Measurements from ENCODE around the gene NTSR1.

Gene NTSR1

GRCh38 chr20:62778058-62778457, 69.4 kb downstream of the NTSR1 start:
- H2BK120ac ChIP-seq (ENCODE audit: low read depth, low read length): no peak overlapping the region
- H3K4me2 ChIP-seq (ENCODE audit: low read length): no peak overlapping the region
- H3K4me3 ChIP-seq (ENCODE audit: low read length): no peak overlapping the region
- H4K5ac ChIP-seq (ENCODE audit: low read length): no peak overlapping the region
- H3K18ac ChIP-seq (ENCODE audit: low read length): no peak overlapping the region
- no peak overlapping the region for H2BK15ac ChIP-seq (replicated peaks; ENCODE audit: low read depth)
- no peaks in the 10 kb centered on the region for H3K79me1 ChIP-seq (ENCODE audit: low read length)
- H3K9ac ChIP-seq (ENCODE audit: low read length): no peak overlapping the region
- WGBS (ENCODE audit: extremely low coverage, insufficient coverage, low lambda C conversion rate): no CpG with 5 or more reads among the region's 9 CpGs
- no peak overlapping the region for H2AK5ac ChIP-seq (ENCODE audit: low read length)
- H3K36me3 ChIP-seq (ENCODE audit: control insufficient read depth, insufficient read depth, low read length): no peaks in the 10 kb centered on the region
- H3K4me1 ChIP-seq (ENCODE audit: control insufficient read depth, low read depth, low read length): peaks cover 2% of the 10 kb centered on the region
- H3K23ac ChIP-seq (ENCODE audit: low read length): no peak overlapping the region
- no peak overlapping the region for H3K27ac ChIP-seq (ENCODE audit: low read depth, low read length)
- no peak overlapping the region for H4K8ac ChIP-seq (ENCODE audit: low read depth, low read length)
- no peak overlapping the region for H3K4ac ChIP-seq (ENCODE audit: low read depth, low read length)
- no peaks in the 10 kb centered on the region for H3K27me3 ChIP-seq (ENCODE audit: insufficient read depth, low read length, poor library complexity)
- no peak for DNase-seq
- H3K56ac ChIP-seq (ENCODE audit: low read length): no peak overlapping the region
- H2BK5ac ChIP-seq (ENCODE audit: low read length): no peak overlapping the region
- H3K79me2 ChIP-seq (ENCODE audit: control insufficient read depth, insufficient read depth, low read length): no peaks in the 10 kb centered on the region

DNA sequence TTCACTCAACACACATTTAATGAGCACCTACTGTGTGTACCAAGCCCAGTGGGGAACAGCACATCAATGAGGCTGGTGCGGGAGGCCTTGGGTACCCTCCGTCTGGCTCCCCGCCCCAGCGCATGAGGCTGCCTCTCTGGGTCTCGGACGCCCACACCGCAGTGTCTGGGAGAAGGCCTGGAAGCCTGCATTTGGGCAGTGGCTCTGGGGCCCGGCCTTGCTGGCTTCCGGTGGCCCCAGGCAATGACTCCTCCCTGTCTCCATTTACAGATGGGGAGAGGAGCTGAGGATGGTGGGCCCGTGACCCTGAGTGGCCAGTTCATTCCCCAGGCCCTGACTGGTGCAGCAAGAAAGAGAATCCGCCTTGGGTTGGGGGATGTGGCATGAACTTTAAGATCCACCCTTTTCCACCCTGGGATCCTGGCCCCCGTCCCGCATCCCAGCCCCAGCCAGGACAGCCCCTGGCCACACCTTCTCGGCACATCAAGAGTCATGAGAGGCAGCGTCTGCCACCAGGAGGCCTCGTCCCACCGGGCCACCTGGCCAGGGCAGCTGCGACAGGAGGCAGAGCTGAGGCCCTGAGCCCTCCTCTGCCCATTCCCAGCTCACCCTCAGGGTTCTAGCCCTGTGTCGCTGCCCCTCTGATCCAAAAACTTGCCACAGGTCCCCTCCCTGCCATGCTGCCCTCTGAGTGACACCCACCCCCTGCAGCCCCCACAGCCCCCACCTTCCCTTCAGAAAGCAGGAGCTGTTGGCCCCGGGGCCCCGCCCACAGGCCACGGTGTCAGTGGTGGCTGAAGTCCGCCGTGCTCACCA, 70.2 kb downstream of the NTSR1 start:
- Histone ChIP-seq H3K79me2 (ENCODE audit: control insufficient read depth, insufficient read depth, low read length) (no peaks in the 10 kb centered on the region), H3K4me2 (ENCODE audit: low read length) (no peak overlapping the region), H3K4me1 (ENCODE audit: control insufficient read depth, low read depth, low read length) (peaks cover 2% of the 10 kb centered on the region), H3K4ac (ENCODE audit: low read depth, low read length) (no peak overlapping the region), H4K5ac (ENCODE audit: low read length) (no peak overlapping the region), H3K27ac (ENCODE audit: low read depth, low read length) (no peak overlapping the region), H3K56ac (ENCODE audit: low read length) (peak overlapping the region; percentile 54), H3K9ac (ENCODE audit: low read length) (no peak overlapping the region), H3K4me3 (ENCODE audit: low read length) (no peak overlapping the region), H4K8ac (ENCODE audit: low read depth, low read length) (no peak overlapping the region), H3K27me3 (ENCODE audit: insufficient read depth, low read length, poor library complexity) (no peaks in the 10 kb centered on the region), H2BK5ac (ENCODE audit: low read length) (no peak overlapping the region), H2AK5ac (ENCODE audit: low read length) (no peak overlapping the region), H3K36me3 (ENCODE audit: control insufficient read depth, insufficient read depth, low read length) (no peaks in the 10 kb centered on the region), H3K23ac (ENCODE audit: low read length) (no peak overlapping the region), H3K79me1 (ENCODE audit: low read length) (no peaks in the 10 kb centered on the region), H3K18ac (ENCODE audit: low read length) (no peak overlapping the region), H2BK15ac (replicated peaks; ENCODE audit: low read depth) (no peak overlapping the region), H2BK120ac (ENCODE audit: low read depth, low read length) (no peak overlapping the region)
- no CpG with 5 or more reads among the region's 24 CpGs for WGBS (ENCODE audit: extremely low coverage, insufficient coverage, low lambda C conversion rate)
- DNase-seq: peak; percentile 71

- Histone ChIP-seq H3K27me3 (ENCODE audit: insufficient read depth, low read length, poor library complexity) (no peaks in the 10 kb centered on the region), H3K4me2 (ENCODE audit: low read length) (no peak overlapping the region), H2BK5ac (ENCODE audit: low read length) (no peak overlapping the region), H4K8ac (ENCODE audit: low read depth, low read length) (no peak overlapping the region), H3K4me3 (ENCODE audit: low read length) (no peak overlapping the region), H3K79me2 (ENCODE audit: control insufficient read depth, insufficient read depth, low read length) (no peaks in the 10 kb centered on the region), H3K36me3 (ENCODE audit: control insufficient read depth, insufficient read depth, low read length) (no peaks in the 10 kb centered on the region), H3K79me1 (ENCODE audit: low read length) (no peaks in the 10 kb centered on the region), H3K23ac (ENCODE audit: low read length) (no peak overlapping the region), H4K5ac (ENCODE audit: low read length) (no peak overlapping the region), H3K18ac (ENCODE audit: low read length) (no peak overlapping the region), H2BK15ac (replicated peaks; ENCODE audit: low read depth) (no peak overlapping the region), H2AK5ac (ENCODE audit: low read length) (no peak overlapping the region), H3K27ac (ENCODE audit: low read depth, low read length) (no peak overlapping the region), H3K4me1 (ENCODE audit: control insufficient read depth, low read depth, low read length) (peaks cover 2% of the 10 kb centered on the region), H3K4ac (ENCODE audit: low read depth, low read length) (no peak overlapping the region), H3K9ac (ENCODE audit: low read length) (no peak overlapping the region), H2BK120ac (ENCODE audit: low read depth, low read length) (no peak overlapping the region), H3K56ac (ENCODE audit: low read length) (peak overlapping the region; percentile 54)
- no CpG with 5 or more reads among the region's 7 CpGs for whole genome bisulfite sequencing (ENCODE audit: extremely low coverage, insufficient coverage, low lambda C conversion rate)
- DNase-seq: no peak
Observed at GRCh38 chr20:62779417-62779685, 70.7 kb downstream of the NTSR1 start.

- Histone ChIP-seq H2AK5ac (ENCODE audit: low read length) (no peak overlapping the region), H2BK15ac (replicated peaks; ENCODE audit: low read depth) (no peak overlapping the region), H3K27ac (ENCODE audit: low read depth, low read length) (no peak overlapping the region), H3K79me2 (ENCODE audit: control insufficient read depth, insufficient read depth, low read length) (no peaks in the 10 kb centered on the region), H3K79me1 (ENCODE audit: low read length) (no peaks in the 10 kb centered on the region), H2BK120ac (ENCODE audit: low read depth, low read length) (no peak overlapping the region), H3K27me3 (ENCODE audit: insufficient read depth, low read length, poor library complexity) (no peaks in the 10 kb centered on the region), H3K4ac (ENCODE audit: low read depth, low read length) (no peak overlapping the region), H3K4me1 (ENCODE audit: control insufficient read depth, low read depth, low read length) (peaks cover 2% of the 10 kb centered on the region), H3K18ac (ENCODE audit: low read length) (no peak overlapping the region), H4K5ac (ENCODE audit: low read length) (no peak overlapping the region), H3K56ac (ENCODE audit: low read length) (no peak overlapping the region), H3K36me3 (ENCODE audit: control insufficient read depth, insufficient read depth, low read length) (no peaks in the 10 kb centered on the region), H3K23ac (ENCODE audit: low read length) (no peak overlapping the region), H2BK5ac (ENCODE audit: low read length) (no peak overlapping the region), H4K8ac (ENCODE audit: low read depth, low read length) (no peak overlapping the region), H3K4me2 (ENCODE audit: low read length) (no peak overlapping the region), H3K9ac (ENCODE audit: low read length) (no peak overlapping the region), H3K4me3 (ENCODE audit: low read length) (no peak overlapping the region)
- no peak for DNase-seq
- no CpG with 5 or more reads among the region's 20 CpGs for whole genome bisulfite sequencing (ENCODE audit: extremely low coverage, insufficient coverage, low lambda C conversion rate)
Observed at GRCh38 chr20:62780204-62780603, 71.6 kb downstream of the NTSR1 start.

GRCh38 chr20:62780696-62781095, 72.1 kb downstream of the NTSR1 start:
- no peak overlapping the region for H4K8ac ChIP-seq (ENCODE audit: low read depth, low read length)
- H3K4me3 ChIP-seq (ENCODE audit: low read length): no peak overlapping the region
- H2AK5ac ChIP-seq (ENCODE audit: low read length): no peak overlapping the region
- no peak overlapping the region for H3K23ac ChIP-seq (ENCODE audit: low read length)
- no peak overlapping the region for H3K56ac ChIP-seq (ENCODE audit: low read length)
- H2BK15ac ChIP-seq (replicated peaks; ENCODE audit: low read depth): no peak overlapping the region
- no peaks in the 10 kb centered on the region for H3K36me3 ChIP-seq (ENCODE audit: control insufficient read depth, insufficient read depth, low read length)
- H3K79me2 ChIP-seq (ENCODE audit: control insufficient read depth, insufficient read depth, low read length): no peaks in the 10 kb centered on the region
- no peak overlapping the region for H3K4ac ChIP-seq (ENCODE audit: low read depth, low read length)
- H2BK5ac ChIP-seq (ENCODE audit: low read length): no peak overlapping the region
- DNase-seq: no peak
- H3K4me2 ChIP-seq (ENCODE audit: low read length): no peak overlapping the region
- peaks cover 2% of the 10 kb centered on the region for H3K4me1 ChIP-seq (ENCODE audit: control insufficient read depth, low read depth, low read length)
- WGBS (ENCODE audit: extremely low coverage, insufficient coverage, low lambda C conversion rate): no CpG with 5 or more reads among the region's 17 CpGs
- no peak overlapping the region for H4K5ac ChIP-seq (ENCODE audit: low read length)
- H2BK120ac ChIP-seq (ENCODE audit: low read depth, low read length): no peak overlapping the region
- H3K9ac ChIP-seq (ENCODE audit: low read length): no peak overlapping the region
- H3K27me3 ChIP-seq (ENCODE audit: insufficient read depth, low read length, poor library complexity): no peaks in the 10 kb centered on the region
- no peak overlapping the region for H3K18ac ChIP-seq (ENCODE audit: low read length)
- no peaks in the 10 kb centered on the region for H3K79me1 ChIP-seq (ENCODE audit: low read length)
- no peak overlapping the region for H3K27ac ChIP-seq (ENCODE audit: low read depth, low read length)
